Activated naive CD4-positive, alpha-beta T cell treated with anti-CD3 and anti-CD28 coated beads, Interleukin-2, amount 10 ng/mL, durations not matched to agents 7 days and 5 days (primary cell): ENCODE measurements around the gene PRPF6.
A peak's percentile ranks its signal among the peaks of the same experiment; 100 is the strongest.

Source experiments
- CTCF ChIA-PET: fragments of 350-600 bp; sonication (Branson Sonifier 250); formaldehyde crosslinking; loops from one replicate; lab custom pipeline; 2021; ENCODE audit warnings: antibody characterized with exemption; lab: Charles Lee
- DNase-seq: peaks from one replicate; pipeline ENCODE4 v3.0.0-alpha.2; 2020
- H3K27ac Mint-ChIP-seq: one replicate; pipeline ENCODE4 v1.8.0; 2021; ENCODE audit warnings: mild to moderate bottlenecking, moderate library complexity, mixed read lengths
- H3K27me3 Mint-ChIP-seq: one replicate; pipeline ENCODE4 v1.8.0; 2021; ENCODE audit warnings: mild to moderate bottlenecking, mixed read lengths
- H3K36me3 Mint-ChIP-seq: one replicate; pipeline ENCODE4 v1.8.0; 2021; ENCODE audit warnings: mixed read lengths
- H3K4me1 Mint-ChIP-seq: one replicate; pipeline ENCODE4 v1.8.0; 2021; ENCODE audit warnings: mixed read lengths
- H3K4me3 Mint-ChIP-seq: one replicate; pipeline ENCODE4 v1.8.0; 2021; ENCODE audit warnings: mild to moderate bottlenecking, moderate library complexity, mixed read lengths
- H3K9me3 Mint-ChIP-seq: one replicate; pipeline ENCODE4 v1.8.0; 2021; ENCODE audit warnings: mixed read lengths

The PRPF6 gene

GRCh38 chr20:63962426-63963347 is 18.2 kb upstream of the PRPF6 start:
- no peak overlapping the region for H3K4me3 Mint-ChIP-seq
- CTCF ChIA-PET, result interaction anchor here (0.8 kb wide), 1 partner anchor 11 kb away, joined by 3 read pairs; no protein-coding TSS in a partner anchor
- H3K27me3 Mint-ChIP-seq, result no peaks in the 10 kb centered on the region
- peaks cover 11% of the 10 kb centered on the region for H3K4me1 Mint-ChIP-seq
- H3K36me3 Mint-ChIP-seq, result peaks cover 10% of the 10 kb centered on the region
- no peaks in the 10 kb centered on the region for H3K9me3 Mint-ChIP-seq
- no peak overlapping the region for H3K27ac Mint-ChIP-seq
- DNase-seq, result no peak

GRCh38 chr20:63963348-63963741 is 17.6 kb upstream of the PRPF6 start:
- peaks cover 10% of the 10 kb centered on the region for H3K36me3 Mint-ChIP-seq

GRCh38 chr20:63963784-63964301 is 17.1 kb upstream of the PRPF6 start:
- CTCF ChIA-PET, result no interaction called here

More at GRCh38 chr20:63963348-63963741, 17.6 kb upstream of the PRPF6 start:
- Mint-ChIP-seq H3K27me3 (no peaks in the 10 kb centered on the region), H3K4me1 (peaks cover 9% of the 10 kb centered on the region), H3K4me3 (no peak overlapping the region), H3K9me3 (no peaks in the 10 kb centered on the region), H3K27ac (no peak overlapping the region)
- CTCF ChIA-PET, result no interaction called here
- no peak for DNase-seq

GRCh38 chr20:63964412-63964811 is 16.5 kb upstream of the PRPF6 start:
- Mint-ChIP-seq H3K27me3 (peaks cover 6% of the 10 kb centered on the region), H3K4me1 (peaks cover 11% of the 10 kb centered on the region), H3K4me3 (no peak overlapping the region), H3K27ac (no peak overlapping the region), H3K9me3 (no peaks in the 10 kb centered on the region), H3K36me3 (peaks cover 10% of the 10 kb centered on the region)
- no peak for DNase-seq
- CTCF ChIA-PET, result no interaction called here

More at GRCh38 chr20:63963784-63964301, 17.1 kb upstream of the PRPF6 start:
- H3K36me3 Mint-ChIP-seq, result peaks cover 10% of the 10 kb centered on the region
- peaks cover 4% of the 10 kb centered on the region for H3K27me3 Mint-ChIP-seq
- H3K27ac Mint-ChIP-seq, result no peak overlapping the region
- peaks cover 11% of the 10 kb centered on the region for H3K4me1 Mint-ChIP-seq
- no peak overlapping the region for H3K4me3 Mint-ChIP-seq
- H3K9me3 Mint-ChIP-seq, result no peaks in the 10 kb centered on the region
- peak; percentile 18 for DNase-seq

GRCh38 chr20:63966172-63966943 is 14.6 kb upstream of the PRPF6 start:
- DNase-seq, result peak; percentile 20
- CTCF ChIA-PET, result no interaction called here
- Mint-ChIP-seq H3K27me3 (peaks cover 19% of the 10 kb centered on the region), H3K36me3 (peaks cover 10% of the 10 kb centered on the region), H3K27ac (peak overlapping the region; percentile 63), H3K4me3 (no peak overlapping the region), H3K9me3 (no peaks in the 10 kb centered on the region), H3K4me1 (peaks cover 13% of the 10 kb centered on the region)

GRCh38 chr20:63966944-63967322 is 14.0 kb upstream of the PRPF6 start:
- Mint-ChIP-seq H3K27ac (no peak overlapping the region), H3K9me3 (no peaks in the 10 kb centered on the region), H3K36me3 (peaks cover 7% of the 10 kb centered on the region), H3K4me3 (no peak overlapping the region), H3K4me1 (peaks cover 17% of the 10 kb centered on the region), H3K27me3 (peaks cover 19% of the 10 kb centered on the region)
- CTCF ChIA-PET, result no interaction called here
- DNase-seq, result peak; percentile 17

GRCh38 chr20:63967330-63968135 is 13.4 kb upstream of the PRPF6 start:
- peaks cover 22% of the 10 kb centered on the region for H3K4me1 Mint-ChIP-seq
- CTCF ChIA-PET, result interaction anchor here (1.3 to 1.7 kb wide), 2 partner anchors 13 to 71 kb away, joined by 4 to 6 read pairs; no protein-coding TSS in a partner anchor
- H3K27ac Mint-ChIP-seq, result no peak overlapping the region
- H3K36me3 Mint-ChIP-seq, result peaks cover 5% of the 10 kb centered on the region
- H3K27me3 Mint-ChIP-seq, result peaks cover 19% of the 10 kb centered on the region
- no peaks in the 10 kb centered on the region for H3K9me3 Mint-ChIP-seq
- peak overlapping the region; percentile 7 for H3K4me3 Mint-ChIP-seq
- peak; percentile 17 for DNase-seq

GRCh38 chr20:63968136-63968927 is 12.6 kb upstream of the PRPF6 start:
- Mint-ChIP-seq H3K27ac (peak overlapping the region; percentile 86), H3K4me3 (peak overlapping the region; percentile 83), H3K4me1 (peaks cover 27% of the 10 kb centered on the region), H3K36me3 (peaks cover 2% of the 10 kb centered on the region), H3K27me3 (peaks cover 19% of the 10 kb centered on the region), H3K9me3 (no peaks in the 10 kb centered on the region)
- DNase-seq, result peak; percentile 39
- CTCF ChIA-PET, result interaction anchor here (1.3 to 1.7 kb wide), 2 partner anchors 12 to 70 kb away, joined by 4 to 6 read pairs; no protein-coding TSS in a partner anchor

GRCh38 chr20:63968928-63969760 is 11.8 kb upstream of the PRPF6 start:
- Mint-ChIP-seq H3K4me3 (peak overlapping the region; percentile 83), H3K4me1 (peaks cover 33% of the 10 kb centered on the region), H3K27ac (peak overlapping the region; percentile 86), H3K27me3 (peaks cover 19% of the 10 kb centered on the region), H3K36me3 (peaks cover 6% of the 10 kb centered on the region), H3K9me3 (no peaks in the 10 kb centered on the region)
- CTCF ChIA-PET, result interaction anchor here (1.3 to 1.7 kb wide), 2 partner anchors 11 to 69 kb away, joined by 4 to 6 read pairs; no protein-coding TSS in a partner anchor
- peak; percentile 67 for DNase-seq

- H3K27me3 Mint-ChIP-seq, result peaks cover 19% of the 10 kb centered on the region
- CTCF ChIA-PET, result no interaction called here
- H3K4me3 Mint-ChIP-seq, result peak within 1 kb of the TSS; percentile 83
- peak; percentile 77 for DNase-seq
- H3K9me3 Mint-ChIP-seq, result no peaks in the 10 kb centered on the region
- peaks cover 10% of the 10 kb centered on the region for H3K36me3 Mint-ChIP-seq
- peaks cover 39% of the 10 kb centered on the region for H3K4me1 Mint-ChIP-seq
- peak within 1 kb of the TSS; percentile 86 for H3K27ac Mint-ChIP-seq
These were observed 10.9 kb upstream of the PRPF6 start, which contains the start of gene ZNF512B for GRCh38 chr20:63969838-63970713. TSS of gene ZNF512B (minus strand) at chr20:63969930. CDS start at chr20:63967950, 1,980 bp downstream.

GRCh38 chr20:63970714-63971431 is 10.1 kb upstream of the PRPF6 start:
- H3K27ac Mint-ChIP-seq, result no peak overlapping the region
- no peak for DNase-seq
- CTCF ChIA-PET, result no interaction called here
- H3K36me3 Mint-ChIP-seq, result peaks cover 10% of the 10 kb centered on the region
- peaks cover 19% of the 10 kb centered on the region for H3K27me3 Mint-ChIP-seq
- H3K9me3 Mint-ChIP-seq, result no peaks in the 10 kb centered on the region
- peaks cover 39% of the 10 kb centered on the region for H3K4me1 Mint-ChIP-seq
- H3K4me3 Mint-ChIP-seq, result peak overlapping the region; percentile 68
